Common myeloid progenitor, CD34-positive (primary cell): ENCODE data around the gene DNAJC5G.

Experiments
- CTCF ChIA-PET: fragments of 350-600 bp; sonication (Branson Sonifier 250); formaldehyde crosslinking; loops from one replicate; lab custom pipeline; 2021; ENCODE audit warnings: antibody characterized with exemption; lab: Charles Lee
- POLR2A ChIA-PET: fragments of 350-600 bp; sonication (Branson Sonifier 250); formaldehyde crosslinking; loops from one replicate; lab custom pipeline; 2021; ENCODE audit warnings: antibody characterized with exemption; lab: Charles Lee
- DNase-seq, 3 donors: peaks; one replicate each; pipeline versions ENCODE4 v3.0.0 to v3.0.0-alpha.2; 2013
- H3K27ac ChIP-seq, 2 experiments: 1 replicate in 1 of 2; 2 replicates in 1 of 2; pipeline ENCODE4 v1.7.0; 2013; ENCODE audit warnings: inconsistent platforms in 2 of 2, low read length in 2 of 2, mild to moderate bottlenecking in 2 of 2, low read depth in 1 of 2, moderate library complexity in 1 of 2; ENCODE audit not compliant: severe bottlenecking in 2 of 2, insufficient read depth in 1 of 2, poor library complexity in 1 of 2
- H3K27me3 ChIP-seq, 5 experiments: replicated peaks in 2 of 5; 1 replicate in 3 of 5; 2 replicates in 2 of 5; pipeline versions ENCODE4 v1.6.1 to v1.7.0; 2013; ENCODE audit warnings: low read length in 4 of 5, mild to moderate bottlenecking in 2 of 5, moderate library complexity in 2 of 5, inconsistent platforms in 1 of 5; ENCODE audit not compliant: insufficient read depth in 5 of 5, control insufficient read depth in 4 of 5
- H3K36me3 ChIP-seq, 4 experiments: 1 replicate in 2 of 4; 2 replicates in 2 of 4; pipeline versions ENCODE4 v1.6.1 to v1.7.0; 2013; ENCODE audit warnings: low read length in 3 of 4, control low read depth in 1 of 4, mild to moderate bottlenecking in 1 of 4; ENCODE audit not compliant: control insufficient read depth in 4 of 4, insufficient read depth in 4 of 4
- H3K4me1 ChIP-seq, 4 experiments: 1 replicate in 3 of 4; 2 replicates in 1 of 4; pipeline versions ENCODE4 v1.6.1 to v1.7.1; 2013; ENCODE audit warnings: low read length in 3 of 4, mild to moderate bottlenecking in 3 of 4, control low read depth in 1 of 4, inconsistent platforms in 1 of 4, moderate library complexity in 1 of 4; ENCODE audit not compliant: control insufficient read depth in 4 of 4, insufficient read depth in 4 of 4; ENCODE audit errors: control extremely low read depth in 1 of 4
- H3K4me3 ChIP-seq, 7 experiments: 1 replicate in 4 of 7; 2 replicates in 3 of 7; pipeline versions ENCODE4 v1.5.1 to v1.7.0; 2013; ENCODE audit warnings: mild to moderate bottlenecking in 7 of 7, low read length in 6 of 7, moderate library complexity in 6 of 7, inconsistent platforms in 2 of 7, low read depth in 2 of 7, control low read depth in 1 of 7; ENCODE audit not compliant: insufficient read depth in 4 of 7, control insufficient read depth in 1 of 7; ENCODE audit errors: extremely low read depth in 1 of 7
- H3K9me3 ChIP-seq, 5 experiments: 1 replicate in 4 of 5; 2 replicates in 1 of 5; pipeline versions ENCODE4 v1.6.1 to v1.7.1; 2013; ENCODE audit warnings: low read length in 4 of 5, mild to moderate bottlenecking in 2 of 5, inconsistent platforms in 1 of 5, low read depth in 1 of 5, moderate library complexity in 1 of 5; ENCODE audit not compliant: control insufficient read depth in 4 of 5, insufficient read depth in 2 of 5; ENCODE audit errors: control extremely low read depth in 1 of 5
- WGBS: methylation state at CpG from one replicate; pipeline ENCODE4 v1.1.5; 2013; ENCODE audit not compliant: insufficient coverage; 5-methylcytosine and 5-hydroxymethylcytosine counted together

Gene DNAJC5G

DNA sequence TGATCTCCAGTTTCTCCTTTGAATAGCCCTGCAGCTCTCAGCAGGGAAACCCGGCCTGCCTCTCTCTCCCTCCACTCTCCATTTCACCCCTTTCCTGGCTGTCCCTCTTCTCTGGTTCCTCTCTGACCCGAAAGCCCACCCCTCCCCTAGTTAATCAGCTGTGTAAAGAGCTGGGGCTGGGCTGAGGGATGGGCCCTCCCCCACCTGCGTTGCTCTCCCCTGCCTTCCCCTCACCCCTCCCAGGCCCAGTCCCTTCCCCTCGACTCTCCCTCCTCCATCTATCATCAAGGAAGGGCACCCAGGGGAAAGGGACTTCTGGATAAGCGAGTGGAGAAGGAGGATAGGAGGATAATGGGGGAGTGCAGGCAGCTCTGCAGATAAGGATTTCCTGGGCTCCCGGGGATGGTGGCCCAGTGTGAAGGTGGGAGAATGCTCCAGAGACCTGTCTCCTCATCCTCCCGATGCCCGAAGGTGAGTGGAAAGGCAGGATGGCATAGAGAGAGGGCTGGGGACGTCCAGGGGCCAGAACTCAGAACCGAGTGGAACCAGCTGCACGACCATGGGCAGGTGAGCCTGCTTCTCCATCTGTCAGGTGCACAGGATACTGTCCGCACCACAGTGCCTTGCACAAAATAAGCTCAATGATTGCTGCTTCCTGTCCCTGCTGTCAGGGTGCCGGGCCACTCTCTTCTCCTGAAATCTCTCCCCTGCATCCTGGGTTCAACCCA lies 24.4 kb upstream of the DNAJC5G start:
- DNase-seq: no peak
- WGBS: 85% methylated on average over 10 of the region's 13 CpGs
- Histone ChIP-seq H3K36me3 (no peaks in the 10 kb centered on the region), H3K27me3 (peaks cover 0 to 14% (median 0%) of the 10 kb centered on the region in 5 experiments), H3K4me3 (peak overlapping the region in 1 of 7 experiments; percentile 11), H3K27ac (no peak overlapping the region), H3K9me3 (no peaks in the 10 kb centered on the region), H3K4me1 (peaks cover 0 to 7% (median 1%) of the 10 kb centered on the region in 4 experiments)
- ChIA-PET POLR2A (no interaction called here), CTCF (interaction anchor here (0.9 to 7.0 kb wide), 10 partner anchors 12 to 53 kb away, joined by 3 to 90 read pairs (median 3); partner anchors contain the start of genes DNAJC5G, SLC30A3 and TRIM54)

DNA sequence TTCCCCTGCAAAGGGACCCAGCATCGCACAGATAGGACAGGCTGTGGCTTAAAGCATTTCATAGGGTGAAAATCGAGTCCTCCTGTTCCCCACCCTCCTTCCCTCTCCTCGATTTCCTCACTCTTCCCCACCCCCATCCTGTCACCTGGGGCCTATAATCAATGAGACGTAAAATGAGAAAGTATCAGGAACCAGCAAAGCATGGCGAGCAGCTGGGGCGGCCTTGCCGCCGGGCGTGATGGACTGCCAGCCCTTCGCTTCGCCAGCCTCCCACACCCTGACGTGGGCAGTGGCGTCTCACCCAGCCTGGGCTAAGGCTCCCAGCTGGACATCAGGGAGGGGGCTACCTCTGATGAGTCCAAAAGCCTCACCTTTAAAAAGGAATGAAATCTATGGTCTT lies 23.5 kb upstream of the DNAJC5G start:
- Histone ChIP-seq H3K27ac (no peak overlapping the region), H3K36me3 (no peaks in the 10 kb centered on the region), H3K27me3 (peaks cover 0 to 21% (median 6%) of the 10 kb centered on the region in 5 experiments), H3K9me3 (no peaks in the 10 kb centered on the region), H3K4me3 (no peak overlapping the region), H3K4me1 (peaks cover 0 to 7% (median 1%) of the 10 kb centered on the region in 4 experiments)
- CTCF ChIA-PET: interaction anchor here (0.9 to 7.0 kb wide), 6 partner anchors 20 to 52 kb away, joined by 3 to 90 read pairs (median 4); partner anchors contain the start of genes DNAJC5G and TRIM54
- WGBS: 94% methylated on average over 10 of the region's 13 CpGs
- POLR2A ChIA-PET: no interaction called here
- no peak for DNase-seq

- Histone ChIP-seq H3K4me1 (peaks cover 0 to 3% (median 1%) of the 10 kb centered on the region in 4 experiments), H3K27me3 (peaks cover under 1 to 46% (median 13%) of the 10 kb centered on the region in 5 experiments), H3K4me3 (no peak overlapping the region), H3K36me3 (no peaks in the 10 kb centered on the region), H3K9me3 (no peaks in the 10 kb centered on the region), H3K27ac (no peak overlapping the region)
- no peak for DNase-seq
- 84% methylated on average over 10 of the region's 13 CpGs for WGBS
- ChIA-PET POLR2A (no interaction called here), CTCF (interaction anchor here (0.7 to 3.1 kb wide), 8 partner anchors 10 to 124 kb away, joined by 3 to 22 read pairs (median 4); partner anchors contain the start of gene TRIM54)
These were observed 20.0 kb upstream of the DNAJC5G start for GRCh38 chr2:27255187-27255586.

DNA sequence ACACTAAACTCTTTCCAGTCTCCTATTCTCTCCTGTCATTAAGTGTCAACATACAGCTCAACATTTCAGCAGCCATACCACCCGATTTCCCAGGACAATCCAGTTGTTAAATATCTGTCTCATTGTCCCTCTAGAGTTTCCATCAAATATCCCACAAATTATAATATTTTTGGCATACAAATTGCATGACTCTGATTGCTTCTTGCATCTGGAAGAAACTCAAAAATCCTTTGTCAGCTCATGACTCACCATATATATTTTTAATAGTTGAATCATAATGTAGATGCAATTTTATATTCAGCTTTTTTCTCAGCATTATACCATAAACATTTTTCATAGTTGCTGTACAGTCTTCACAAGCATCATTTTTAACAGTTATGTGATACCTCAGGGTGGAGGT lies 19.6 kb upstream of the DNAJC5G start:
- WGBS: 91% methylated on average over 1 of the region's 1 CpG
- H3K4me1 ChIP-seq: no peaks in the 10 kb centered on the region
- no peaks in the 10 kb centered on the region for H3K36me3 ChIP-seq
- POLR2A ChIA-PET: no interaction called here
- no peak overlapping the region for H3K4me3 ChIP-seq
- H3K27me3 ChIP-seq: peaks cover 3 to 51% (median 13%) of the 10 kb centered on the region in 5 experiments
- CTCF ChIA-PET: interaction anchor here (0.7 to 3.1 kb wide), 8 partner anchors 9 to 124 kb away, joined by 3 to 22 read pairs (median 4); partner anchors contain the start of gene TRIM54
- no peak for DNase-seq
- H3K9me3 ChIP-seq: no peaks in the 10 kb centered on the region
- no peak overlapping the region for H3K27ac ChIP-seq

- H3K4me1 ChIP-seq: peaks cover 0 to 4% (median 3%) of the 10 kb centered on the region in 4 experiments
- no peak overlapping the region for H3K27ac ChIP-seq
- CTCF ChIA-PET: interaction anchor here (1.1 to 3.1 kb wide), 5 partner anchors 9 to 47 kb away, joined by 3 to 22 read pairs (median 3); partner anchors contain the start of gene TRIM54
- no peak overlapping the region for H3K4me3 ChIP-seq
- peaks cover 9 to 64% (median 23%) of the 10 kb centered on the region in 5 experiments for H3K27me3 ChIP-seq
- POLR2A ChIA-PET: interaction anchor here (0.6 kb wide), 1 partner anchor 21 kb away, joined by 3 read pairs; no protein-coding TSS in a partner anchor
- H3K9me3 ChIP-seq: no peaks in the 10 kb centered on the region
- DNase-seq: no peak
- WGBS: 91% methylated on average over 7 of the region's 7 CpGs
- H3K36me3 ChIP-seq: no peaks in the 10 kb centered on the region
These were observed 18.3 kb upstream of the DNAJC5G start for GRCh38 chr2:27256855-27257454.

GRCh38 chr2:27258051-27258450 lies 17.2 kb upstream of the DNAJC5G start:
- Histone ChIP-seq H3K4me3 (no peak overlapping the region), H3K4me1 (peaks cover 0 to 14% (median 13%) of the 10 kb centered on the region in 4 experiments), H3K9me3 (no peaks in the 10 kb centered on the region), H3K36me3 (no peaks in the 10 kb centered on the region), H3K27ac (no peak overlapping the region), H3K27me3 (peaks cover 9 to 75% (median 27%) of the 10 kb centered on the region in 5 experiments)
- ChIA-PET CTCF (interaction anchor here (1.3 to 3.1 kb wide), 2 partner anchors 22 to 46 kb away, joined by 3 to 22 read pairs; partner anchors contain the start of gene TRIM54), POLR2A (no interaction called here)
- WGBS: 98% methylated on average over 8 of the region's 8 CpGs
- DNase-seq: no peak
